ENCODE data around the gene AOC3.

DNA sequence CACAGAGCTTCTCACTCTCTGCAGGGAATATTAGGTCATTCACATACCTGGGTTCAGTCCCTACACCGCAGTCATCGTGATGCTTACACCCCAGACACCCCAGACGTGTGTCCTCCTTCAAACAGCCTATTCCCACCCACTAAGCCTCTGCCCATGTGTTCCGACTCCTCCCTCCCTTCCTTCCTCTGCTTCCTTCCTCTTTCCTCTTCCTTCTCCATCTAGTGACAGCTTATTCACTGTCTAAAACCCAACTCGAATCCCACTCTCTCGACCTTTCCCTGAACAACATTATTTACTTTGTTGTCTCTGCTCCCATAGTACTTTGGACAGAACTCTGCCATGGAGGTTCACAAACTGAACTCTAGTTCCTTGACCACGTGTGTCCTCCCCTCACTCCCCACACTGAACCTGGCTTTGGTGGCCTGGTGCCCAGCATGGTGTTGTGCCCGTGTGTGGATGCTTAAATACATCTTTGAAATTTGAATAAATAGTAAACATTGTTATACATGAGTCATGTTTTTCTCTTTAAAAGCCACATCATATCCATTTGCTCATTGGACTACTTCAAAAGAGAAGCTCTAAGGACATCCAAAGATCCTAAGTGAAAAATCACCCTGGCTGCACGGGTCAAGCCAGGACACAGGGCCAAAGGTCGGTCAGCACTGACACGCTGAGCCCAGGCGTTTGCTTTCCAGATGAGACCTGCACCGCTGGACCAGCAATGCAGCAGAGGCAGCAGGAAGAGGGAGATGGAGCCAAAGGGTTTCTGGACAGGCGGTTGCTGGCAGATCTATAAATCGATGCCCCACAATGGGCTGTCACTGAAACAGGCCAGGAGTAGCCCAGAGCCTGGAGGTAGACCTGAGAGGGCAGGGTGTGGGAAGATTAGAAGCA lies 35.5 kb downstream of the AOC3 start:
- TF ChIP-seq CTCF (IDR thresholded peaks at IDR 0.05) (no peak), POLR2A (IDR thresholded peaks at IDR 0.05; ENCODE audit: low read length) (no peak), EP300 (IDR thresholded peaks at IDR 0.05) (no peak), BHLHE40 (IDR thresholded peaks at IDR 0.05; ENCODE audit: low read depth, low read length) (no peak), MAFK (IDR thresholded peaks at IDR 0.05; ENCODE audit: partially characterized antibody) (no peak), MAX (IDR thresholded peaks at IDR 0.05) (no peak), CHD2 (IDR thresholded peaks at IDR 0.05; ENCODE audit: low read length, partially characterized antibody) (no peak), RARB (CRISPR knock-in tag; IDR thresholded peaks at IDR 0.05) (no peak)
- TF ChIP-seq, protein P1, sequence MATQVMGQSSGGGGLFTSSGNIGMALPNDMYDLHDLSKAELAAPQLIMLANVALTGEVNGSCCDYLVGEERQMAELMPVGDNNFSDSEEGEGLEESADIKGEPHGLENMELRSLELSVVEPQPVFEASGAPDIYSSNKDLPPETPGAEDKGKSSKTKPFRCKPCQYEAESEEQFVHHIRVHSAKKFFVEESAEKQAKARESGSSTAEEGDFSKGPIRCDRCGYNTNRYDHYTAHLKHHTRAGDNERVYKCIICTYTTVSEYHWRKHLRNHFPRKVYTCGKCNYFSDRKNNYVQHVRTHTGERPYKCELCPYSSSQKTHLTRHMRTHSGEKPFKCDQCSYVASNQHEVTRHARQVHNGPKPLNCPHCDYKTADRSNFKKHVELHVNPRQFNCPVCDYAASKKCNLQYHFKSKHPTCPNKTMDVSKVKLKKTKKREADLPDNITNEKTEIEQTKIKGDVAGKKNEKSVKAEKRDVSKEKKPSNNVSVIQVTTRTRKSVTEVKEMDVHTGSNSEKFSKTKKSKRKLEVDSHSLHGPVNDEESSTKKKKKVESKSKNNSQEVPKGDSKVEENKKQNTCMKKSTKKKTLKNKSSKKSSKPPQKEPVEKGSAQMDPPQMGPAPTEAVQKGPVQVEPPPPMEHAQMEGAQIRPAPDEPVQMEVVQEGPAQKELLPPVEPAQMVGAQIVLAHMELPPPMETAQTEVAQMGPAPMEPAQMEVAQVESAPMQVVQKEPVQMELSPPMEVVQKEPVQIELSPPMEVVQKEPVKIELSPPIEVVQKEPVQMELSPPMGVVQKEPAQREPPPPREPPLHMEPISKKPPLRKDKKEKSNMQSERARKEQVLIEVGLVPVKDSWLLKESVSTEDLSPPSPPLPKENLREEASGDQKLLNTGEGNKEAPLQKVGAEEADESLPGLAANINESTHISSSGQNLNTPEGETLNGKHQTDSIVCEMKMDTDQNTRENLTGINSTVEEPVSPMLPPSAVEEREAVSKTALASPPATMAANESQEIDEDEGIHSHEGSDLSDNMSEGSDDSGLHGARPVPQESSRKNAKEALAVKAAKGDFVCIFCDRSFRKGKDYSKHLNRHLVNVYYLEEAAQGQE (IDR thresholded peaks at IDR 0.05) = no peak
- TF ChIP-seq, protein P2, sequence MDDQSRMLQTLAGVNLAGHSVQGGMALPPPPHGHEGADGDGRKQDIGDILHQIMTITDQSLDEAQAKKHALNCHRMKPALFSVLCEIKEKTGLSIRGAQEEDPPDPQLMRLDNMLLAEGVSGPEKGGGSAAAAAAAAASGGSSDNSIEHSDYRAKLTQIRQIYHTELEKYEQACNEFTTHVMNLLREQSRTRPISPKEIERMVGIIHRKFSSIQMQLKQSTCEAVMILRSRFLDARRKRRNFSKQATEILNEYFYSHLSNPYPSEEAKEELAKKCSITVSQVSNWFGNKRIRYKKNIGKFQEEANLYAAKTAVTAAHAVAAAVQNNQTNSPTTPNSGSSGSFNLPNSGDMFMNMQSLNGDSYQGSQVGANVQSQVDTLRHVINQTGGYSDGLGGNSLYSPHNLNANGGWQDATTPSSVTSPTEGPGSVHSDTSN (IDR thresholded peaks at IDR 0.05) = no peak
